HL-60 (cell line): Measurements from ENCODE around the gene ADH1C.

ENCODE experiments used
- DNase-seq, 2 experiments: peaks; one replicate each; pipeline ENCODE4 v3.0.0-alpha.2; 2010 to 2020; ENCODE audit warnings: low read depth in 1 of 2, low spot score in 1 of 2
- H3K27ac ChIP-seq: fragments of 250-450 bp; sonication (Bioruptor Pico); replicated peaks from 2 replicates; pipeline ENCODE4 v1.5.1; 2020; ENCODE audit warnings: mild to moderate bottlenecking, moderate library complexity
- H3K27me3 ChIP-seq: fragments of 250-450 bp; sonication (Bioruptor Pico); 2 replicates; pipeline ENCODE4 v1.5.1; 2021; ENCODE audit warnings: mild to moderate bottlenecking, moderate library complexity; ENCODE audit not compliant: insufficient read depth, poor library complexity, severe bottlenecking
- H3K4me3 ChIP-seq: replicated peaks from 2 replicates; pipeline ENCODE4 v1.5.1; 2011; ENCODE audit warnings: mild to moderate bottlenecking, control low read depth, low read length; ENCODE audit not compliant: insufficient read depth
- GABPA ChIP-seq: IDR thresholded peaks from 2 replicates; pipeline ENCODE4 v1.6.1; 2012; ENCODE audit warnings: low read depth
- POLR2AphosphoS5 ChIP-seq: IDR thresholded peaks from 2 replicates; pipeline ENCODE4 v1.6.1; 2012; ENCODE audit warnings: low read depth
- SPI1 ChIP-seq: IDR thresholded peaks from 2 replicates; pipeline ENCODE4 v1.6.1; 2012; ENCODE audit warnings: low read depth, mild to moderate bottlenecking, borderline replicate concordance
- TF ChIP-seq, protein P1 (sequence below): IDR thresholded peaks from 2 replicates; pipeline ENCODE4 v1.6.1; 2012; ENCODE audit warnings: low read depth; ENCODE audit not compliant: insufficient replicate concordance
- TF ChIP-seq, protein P2 (sequence below): IDR thresholded peaks from one replicate; pipeline ENCODE4 v1.5.1; 2011; ENCODE audit warnings: low read length, control low read depth, inconsistent platforms; ENCODE audit not compliant: insufficient read depth

The ADH1C gene

DNA sequence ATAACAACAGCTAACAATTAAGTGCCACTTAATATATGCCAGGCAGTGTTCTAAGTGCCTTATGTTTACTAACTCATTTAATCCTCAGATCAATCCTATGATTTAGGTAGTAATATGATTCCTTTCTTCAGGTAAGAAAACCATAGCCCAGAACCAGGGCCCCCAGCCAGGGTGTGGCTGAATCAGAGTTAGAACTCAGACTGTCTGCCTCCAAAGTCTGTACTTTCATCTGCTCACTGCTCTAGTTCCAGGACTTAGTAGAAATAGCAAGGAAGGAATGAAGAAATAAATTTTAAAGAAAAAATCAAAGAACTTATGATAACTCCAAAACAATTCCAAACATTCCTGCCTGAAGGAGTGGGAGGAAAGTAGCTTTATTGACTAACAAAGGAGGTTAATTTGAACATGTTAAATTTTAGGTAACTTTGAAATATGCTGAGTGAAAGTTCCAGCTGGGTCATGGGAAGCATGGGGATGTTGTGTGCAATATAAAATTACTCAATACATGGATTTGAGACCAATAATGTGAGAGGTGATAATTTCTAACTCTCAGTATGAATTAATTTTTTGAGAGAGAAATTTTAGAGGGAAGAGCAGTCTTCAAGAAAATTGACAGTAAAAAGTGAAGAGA, 8.8 kb upstream of the ADH1C start:
- H3K27me3 ChIP-seq: no peaks in the 10 kb centered on the region
- no peak overlapping the region for H3K4me3 ChIP-seq
- DNase-seq: no peak
- TF ChIP-seq GABPA (no peak), SPI1 (no peak), POLR2AphosphoS5 (no peak)
- TF ChIP-seq, protein P1, sequence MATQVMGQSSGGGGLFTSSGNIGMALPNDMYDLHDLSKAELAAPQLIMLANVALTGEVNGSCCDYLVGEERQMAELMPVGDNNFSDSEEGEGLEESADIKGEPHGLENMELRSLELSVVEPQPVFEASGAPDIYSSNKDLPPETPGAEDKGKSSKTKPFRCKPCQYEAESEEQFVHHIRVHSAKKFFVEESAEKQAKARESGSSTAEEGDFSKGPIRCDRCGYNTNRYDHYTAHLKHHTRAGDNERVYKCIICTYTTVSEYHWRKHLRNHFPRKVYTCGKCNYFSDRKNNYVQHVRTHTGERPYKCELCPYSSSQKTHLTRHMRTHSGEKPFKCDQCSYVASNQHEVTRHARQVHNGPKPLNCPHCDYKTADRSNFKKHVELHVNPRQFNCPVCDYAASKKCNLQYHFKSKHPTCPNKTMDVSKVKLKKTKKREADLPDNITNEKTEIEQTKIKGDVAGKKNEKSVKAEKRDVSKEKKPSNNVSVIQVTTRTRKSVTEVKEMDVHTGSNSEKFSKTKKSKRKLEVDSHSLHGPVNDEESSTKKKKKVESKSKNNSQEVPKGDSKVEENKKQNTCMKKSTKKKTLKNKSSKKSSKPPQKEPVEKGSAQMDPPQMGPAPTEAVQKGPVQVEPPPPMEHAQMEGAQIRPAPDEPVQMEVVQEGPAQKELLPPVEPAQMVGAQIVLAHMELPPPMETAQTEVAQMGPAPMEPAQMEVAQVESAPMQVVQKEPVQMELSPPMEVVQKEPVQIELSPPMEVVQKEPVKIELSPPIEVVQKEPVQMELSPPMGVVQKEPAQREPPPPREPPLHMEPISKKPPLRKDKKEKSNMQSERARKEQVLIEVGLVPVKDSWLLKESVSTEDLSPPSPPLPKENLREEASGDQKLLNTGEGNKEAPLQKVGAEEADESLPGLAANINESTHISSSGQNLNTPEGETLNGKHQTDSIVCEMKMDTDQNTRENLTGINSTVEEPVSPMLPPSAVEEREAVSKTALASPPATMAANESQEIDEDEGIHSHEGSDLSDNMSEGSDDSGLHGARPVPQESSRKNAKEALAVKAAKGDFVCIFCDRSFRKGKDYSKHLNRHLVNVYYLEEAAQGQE: no peak
- TF ChIP-seq, protein P2, sequence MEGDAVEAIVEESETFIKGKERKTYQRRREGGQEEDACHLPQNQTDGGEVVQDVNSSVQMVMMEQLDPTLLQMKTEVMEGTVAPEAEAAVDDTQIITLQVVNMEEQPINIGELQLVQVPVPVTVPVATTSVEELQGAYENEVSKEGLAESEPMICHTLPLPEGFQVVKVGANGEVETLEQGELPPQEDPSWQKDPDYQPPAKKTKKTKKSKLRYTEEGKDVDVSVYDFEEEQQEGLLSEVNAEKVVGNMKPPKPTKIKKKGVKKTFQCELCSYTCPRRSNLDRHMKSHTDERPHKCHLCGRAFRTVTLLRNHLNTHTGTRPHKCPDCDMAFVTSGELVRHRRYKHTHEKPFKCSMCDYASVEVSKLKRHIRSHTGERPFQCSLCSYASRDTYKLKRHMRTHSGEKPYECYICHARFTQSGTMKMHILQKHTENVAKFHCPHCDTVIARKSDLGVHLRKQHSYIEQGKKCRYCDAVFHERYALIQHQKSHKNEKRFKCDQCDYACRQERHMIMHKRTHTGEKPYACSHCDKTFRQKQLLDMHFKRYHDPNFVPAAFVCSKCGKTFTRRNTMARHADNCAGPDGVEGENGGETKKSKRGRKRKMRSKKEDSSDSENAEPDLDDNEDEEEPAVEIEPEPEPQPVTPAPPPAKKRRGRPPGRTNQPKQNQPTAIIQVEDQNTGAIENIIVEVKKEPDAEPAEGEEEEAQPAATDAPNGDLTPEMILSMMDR: no peak
- no peak overlapping the region for H3K27ac ChIP-seq

DNA sequence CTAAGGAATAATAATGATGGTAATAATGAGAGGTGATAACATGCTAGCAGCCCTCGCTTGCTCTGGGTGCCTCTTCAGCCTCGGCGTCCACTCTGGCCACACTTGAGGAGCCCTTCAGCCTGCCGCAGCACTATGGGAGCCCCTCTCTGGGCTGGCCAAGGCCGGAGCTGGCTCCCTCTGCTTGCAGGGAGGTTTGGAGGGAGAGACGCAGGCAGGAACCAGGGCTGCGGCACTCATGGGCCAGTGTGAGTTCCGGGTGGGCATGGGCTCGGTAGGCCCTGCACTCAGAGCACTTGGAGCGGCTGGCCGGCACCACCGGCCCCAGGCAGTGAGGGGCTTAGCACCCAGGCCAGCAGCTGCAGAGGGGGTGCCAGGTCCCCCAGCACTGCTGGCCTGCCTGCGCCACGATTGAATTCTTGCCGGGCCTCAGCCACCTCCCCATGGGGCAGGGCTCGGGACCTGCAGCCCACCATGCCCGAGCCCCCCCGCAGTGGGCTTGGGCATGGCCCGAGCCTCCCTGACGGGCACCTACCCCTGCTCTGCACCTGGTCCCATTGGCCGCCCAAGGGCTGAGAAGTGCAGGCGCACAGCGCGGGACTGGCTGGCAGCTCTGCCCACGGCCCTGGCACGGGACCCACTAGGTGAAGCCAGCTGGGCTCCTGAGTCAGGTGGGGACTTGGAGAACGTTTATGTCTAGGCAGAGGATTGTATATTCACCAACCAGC, 7.1 kb upstream of the ADH1C start:
- no peak overlapping the region for H3K4me3 ChIP-seq
- no peak overlapping the region for H3K27ac ChIP-seq
- no peaks in the 10 kb centered on the region for H3K27me3 ChIP-seq
- TF ChIP-seq, protein P1: no peak
- TF ChIP-seq POLR2AphosphoS5 (no peak), GABPA (no peak), SPI1 (no peak)
- TF ChIP-seq, protein P2: no peak
- no peak for DNase-seq

DNA sequence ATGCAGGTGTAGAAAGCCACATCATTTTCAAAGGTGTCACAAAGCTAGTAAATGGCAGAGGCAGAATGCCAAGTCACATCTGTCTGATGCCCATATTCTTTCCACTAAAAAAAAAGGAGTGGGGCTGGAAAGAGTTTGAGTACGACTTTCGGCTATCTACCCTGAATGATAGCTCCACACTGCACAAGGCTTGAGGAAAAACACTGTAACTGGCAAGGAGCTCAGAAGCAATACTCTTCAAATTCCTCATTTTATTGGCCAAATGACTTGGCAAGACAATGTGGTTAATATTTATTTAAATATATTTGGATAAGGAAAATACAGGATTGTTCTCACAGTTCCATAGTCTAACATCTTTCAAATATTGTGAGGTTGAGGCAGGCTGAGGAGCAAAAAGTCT, 5.4 kb upstream of the ADH1C start:
- Histone ChIP-seq H3K27ac (no peak overlapping the region), H3K4me3 (no peak overlapping the region), H3K27me3 (no peaks in the 10 kb centered on the region)
- DNase-seq: no peak
- TF ChIP-seq POLR2AphosphoS5 (no peak), GABPA (no peak), SPI1 (no peak)
- TF ChIP-seq, protein P1: no peak
- TF ChIP-seq, protein P2: no peak
